Fibroblast of mammary gland (primary cell): ENCODE results near the gene LARGE1.
A peak's percentile ranks its signal among the peaks of the same experiment; 100 is the strongest.

Source experiments
- DNase-seq: peaks from one replicate; pipeline ENCODE4 v3.0.0-alpha.2; 2010; ENCODE audit warnings: low read depth
- H3K4me3 ChIP-seq: 2 replicates; pipeline ENCODE4 v1.5.1; 2011; ENCODE audit warnings: low read depth, mild to moderate bottlenecking, low read length, moderate library complexity; ENCODE audit not compliant: control insufficient read depth
- CTCF ChIP-seq: conservative IDR thresholded peaks from 2 replicates; pipeline ENCODE4 v1.5.1; 2011; ENCODE audit warnings: low read depth, low read length, inconsistent platforms; ENCODE audit not compliant: control insufficient read depth, insufficient read depth

Gene LARGE1

DNA sequence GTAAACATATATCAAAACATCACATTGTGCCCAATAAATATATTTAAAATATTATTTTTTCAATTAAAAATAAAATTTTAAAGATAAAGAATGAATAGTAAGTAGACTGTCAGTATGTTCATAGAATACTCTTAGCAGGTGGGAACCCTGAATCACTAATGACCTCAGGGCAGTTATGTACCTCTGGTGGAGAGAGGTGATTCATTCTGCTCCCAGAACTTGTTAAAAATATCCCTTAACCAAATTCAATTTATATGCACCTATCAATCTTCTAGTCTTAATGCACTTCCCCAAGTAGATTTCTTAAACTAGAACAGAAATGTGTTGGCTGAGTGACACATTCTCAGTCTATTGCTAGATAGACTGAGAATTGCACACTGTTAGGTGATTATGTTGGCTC lies 678.2 kb downstream of the LARGE1 start:
- no peak for DNase-seq
- H3K4me3 ChIP-seq: no peak overlapping the region
- TF ChIP-seq CTCF: no peak

GRCh38 chr22:33240888-33241475 lies 679.3 kb downstream of the LARGE1 start:
- no peak for TF ChIP-seq CTCF
- DNase-seq: peak; percentile 40
- no peak overlapping the region for H3K4me3 ChIP-seq

- H3K4me3 ChIP-seq: no peak overlapping the region
- no peak for TF ChIP-seq CTCF
- DNase-seq: no peak
These were observed 688.2 kb downstream of the LARGE1 start for GRCh38 chr22:33232071-33232470.

DNA sequence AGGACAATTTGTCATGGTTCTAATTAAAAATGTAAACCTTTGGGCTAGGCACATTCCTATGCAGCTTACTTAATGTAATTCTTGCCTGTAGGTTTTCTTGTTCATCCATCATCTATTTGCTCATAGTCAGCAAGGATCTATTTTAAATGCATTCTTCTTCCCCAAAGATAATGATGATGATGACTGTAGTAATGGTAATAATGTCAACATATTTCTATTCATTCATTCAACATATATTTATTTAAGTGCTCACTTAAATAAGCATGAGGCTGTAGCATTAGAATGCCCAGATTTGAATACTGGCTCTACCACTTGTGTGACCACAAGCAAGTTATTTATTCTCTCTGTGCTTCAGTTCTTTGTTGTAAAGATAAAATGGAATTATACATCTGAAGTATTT lies 692.5 kb downstream of the LARGE1 start:
- no peak for TF ChIP-seq CTCF
- H3K4me3 ChIP-seq: no peak overlapping the region
- DNase-seq: no peak

GRCh38 chr22:33224841-33225240 lies 695.4 kb downstream of the LARGE1 start:
- DNase-seq: no peak
- TF ChIP-seq CTCF: no peak
- H3K4me3 ChIP-seq: no peak overlapping the region
